ENCODE results near the gene PATE4.
"Not testable (repeated sequence)": the region's sequence is repeated elsewhere in the genome, so short reads cannot be mapped to it uniquely, and the experiment has no call there.

The PATE4 gene, protein sequence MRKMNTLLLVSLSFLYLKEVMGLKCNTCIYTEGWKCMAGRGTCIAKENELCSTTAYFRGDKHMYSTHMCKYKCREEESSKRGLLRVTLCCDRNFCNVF

DNA sequence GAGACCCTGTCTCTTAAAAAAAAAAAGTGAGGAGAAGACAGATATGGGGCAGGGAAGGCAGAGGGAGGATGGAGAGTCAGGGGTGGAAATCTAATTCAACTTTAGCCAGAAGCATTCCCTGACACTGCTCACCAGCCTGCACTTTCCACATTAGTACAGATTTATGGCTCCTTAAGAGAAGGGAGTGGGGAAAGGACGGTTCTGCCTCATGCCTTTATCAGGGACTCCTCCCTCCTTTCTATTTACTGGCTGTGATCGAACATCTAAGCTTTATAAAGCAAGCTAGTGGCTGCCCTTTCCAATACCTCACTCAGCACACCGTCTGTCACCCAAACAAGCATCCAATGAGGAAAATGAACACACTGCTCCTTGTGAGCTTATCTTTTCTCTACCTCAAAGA is at the start of gene PATE4:
Gene PATE4 (plus strand): TSS at position 301 of the 400 bp plus-strand sequence. CDS start 44 bp downstream, at position 345.
- DNase-seq (ENCODE audit: low spot score) = no peak

DNA sequence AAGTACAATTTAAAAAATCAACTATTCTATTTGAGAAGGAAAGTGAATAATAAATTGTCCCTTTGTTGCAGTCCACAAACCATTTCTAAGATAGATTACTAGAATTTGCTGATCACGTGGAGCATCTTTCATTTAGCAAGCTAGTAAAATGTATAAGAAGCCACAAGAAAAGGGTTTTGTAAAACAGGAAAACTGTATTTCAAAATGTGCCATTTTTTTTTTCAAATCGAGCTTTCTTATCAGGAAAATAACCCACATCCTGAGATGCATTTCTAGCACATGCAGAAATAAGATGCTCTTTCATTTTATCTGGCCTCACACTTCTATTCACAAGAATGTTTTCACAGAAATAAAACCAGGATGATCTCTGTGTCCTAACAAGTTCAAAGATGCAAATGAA is 48.4 kb upstream of the PATE4 start:
- DNase-seq (ENCODE audit: low spot score) = no peak

DNA sequence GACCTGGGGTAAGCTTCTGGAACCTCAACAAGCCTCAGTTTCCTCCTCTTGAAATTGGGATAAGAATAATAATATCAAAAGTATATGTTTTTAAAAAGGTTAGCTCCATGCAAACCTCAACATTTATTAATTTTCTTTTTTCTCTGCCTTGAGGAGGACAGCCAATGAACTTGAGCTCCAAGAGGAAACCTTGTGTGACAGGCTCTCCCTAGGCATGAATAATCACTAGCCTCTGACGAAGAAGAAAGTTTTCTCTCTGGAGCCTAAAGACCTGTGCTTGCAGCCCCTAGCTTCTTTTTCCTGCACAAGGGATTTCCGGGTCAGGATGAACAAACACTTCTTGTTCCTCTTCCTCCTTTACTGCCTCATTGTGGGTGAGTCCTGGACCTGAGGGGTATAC is 45.3 kb upstream of the PATE4 start, which contains the start of gene PATE3:
Gene PATE3 (plus strand): TSS at position 301 of the 400 bp plus-strand sequence. CDS start 25 bp downstream, at position 326.
- DNase-seq (ENCODE audit: low spot score) = no peak

DNA sequence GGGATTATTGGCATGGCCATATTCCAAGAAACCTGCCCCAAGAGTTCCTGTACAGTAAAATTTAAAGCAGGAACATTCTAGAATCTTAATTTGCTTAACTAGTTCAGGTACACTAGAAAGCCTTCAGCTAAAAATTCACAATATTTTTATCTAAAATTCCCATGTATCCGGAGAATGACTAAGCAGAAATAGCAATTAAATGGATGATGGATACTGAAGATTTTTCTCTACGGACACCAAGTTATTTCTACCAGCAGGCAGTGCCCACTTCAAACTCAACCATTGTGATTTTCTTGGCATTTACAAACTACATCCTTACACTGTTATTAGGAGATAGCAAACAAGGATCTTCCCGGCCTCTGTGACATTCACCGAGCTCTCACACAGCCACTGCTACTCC is 42.3 kb upstream of the PATE4 start:
- DNase-seq (ENCODE audit: low spot score) = no peak

DNA sequence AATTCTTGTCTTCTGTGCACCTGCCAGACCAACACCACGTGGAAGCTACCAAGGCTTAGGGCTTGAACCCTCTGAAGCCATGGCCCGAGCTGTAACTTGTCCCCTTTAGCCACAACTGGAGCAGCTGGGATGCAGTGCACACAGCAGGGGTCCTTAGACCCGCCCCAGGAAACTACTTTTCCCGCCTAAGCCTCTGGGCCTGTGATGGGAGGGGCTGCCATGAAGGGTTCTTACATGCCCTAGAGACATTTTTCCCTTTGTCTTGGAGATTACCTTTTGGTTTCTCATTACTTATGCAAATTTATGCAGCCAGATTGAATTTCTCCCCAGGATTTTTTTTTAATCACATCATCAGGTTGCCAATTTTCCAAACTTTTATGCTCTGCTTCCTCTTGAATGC is 35.5 kb upstream of the PATE4 start:
- DNase-seq (ENCODE audit: low spot score) = no peak

DNA sequence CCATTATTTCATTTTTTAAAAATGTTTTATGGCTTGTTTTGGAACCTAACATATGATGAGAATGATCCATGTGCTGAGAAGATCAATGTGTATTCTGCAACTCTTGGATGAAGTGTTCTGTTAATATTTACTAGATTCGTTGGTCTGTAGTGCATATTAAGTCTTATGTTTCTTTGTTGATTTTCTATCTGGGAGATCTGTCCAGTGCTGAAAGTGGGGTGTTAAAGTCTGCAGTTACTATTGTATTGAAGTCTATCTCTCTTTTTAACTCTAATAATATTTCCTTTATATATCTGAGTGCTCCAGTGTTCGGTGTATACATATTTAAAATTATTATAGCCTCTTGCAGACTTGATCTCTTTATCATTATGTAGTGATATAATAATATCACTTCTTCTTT is 33.3 kb upstream of the PATE4 start:
- DNase-seq (ENCODE audit: low spot score) = no peak

DNA sequence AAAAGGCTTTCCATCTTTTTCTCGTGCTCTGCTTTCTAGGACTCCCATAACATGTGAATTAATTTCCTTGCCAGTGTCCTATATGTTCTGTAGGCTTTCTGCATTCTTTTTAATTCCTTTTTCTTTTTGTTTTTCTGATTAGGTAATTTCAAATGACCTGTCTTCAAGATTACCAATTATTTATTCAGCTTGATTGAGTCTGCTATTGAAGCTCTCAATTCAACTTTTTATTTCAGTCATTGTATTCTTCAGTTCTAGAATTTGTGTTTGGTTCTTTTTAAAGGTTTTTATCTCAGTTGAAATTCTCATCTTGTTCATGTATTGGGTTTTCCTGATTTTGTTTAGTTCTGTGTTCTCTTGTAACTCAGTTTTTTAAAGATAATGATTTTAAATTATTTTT is 30.7 kb upstream of the PATE4 start:
- no peak for DNase-seq (ENCODE audit: low spot score)

DNA sequence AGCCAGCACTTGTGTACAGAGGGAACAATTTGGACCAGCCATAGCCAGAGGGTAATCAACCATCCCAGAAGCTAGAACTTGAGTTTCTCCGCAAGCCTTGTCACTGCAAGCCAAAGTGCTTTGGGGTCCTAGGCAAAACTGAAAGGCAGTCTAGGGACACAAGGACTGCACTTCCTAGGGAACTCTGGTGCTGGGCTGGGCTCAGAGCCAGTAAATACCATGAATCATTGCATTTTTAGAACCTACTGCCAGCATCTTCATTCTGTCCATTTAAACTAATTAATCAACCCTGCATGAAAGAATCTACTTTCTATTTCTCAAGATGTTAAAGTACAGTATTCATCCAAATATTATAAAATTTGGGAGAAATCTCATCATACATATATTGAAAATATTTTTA is 25.2 kb upstream of the PATE4 start:
- DNase-seq (ENCODE audit: low spot score) = no peak

DNA sequence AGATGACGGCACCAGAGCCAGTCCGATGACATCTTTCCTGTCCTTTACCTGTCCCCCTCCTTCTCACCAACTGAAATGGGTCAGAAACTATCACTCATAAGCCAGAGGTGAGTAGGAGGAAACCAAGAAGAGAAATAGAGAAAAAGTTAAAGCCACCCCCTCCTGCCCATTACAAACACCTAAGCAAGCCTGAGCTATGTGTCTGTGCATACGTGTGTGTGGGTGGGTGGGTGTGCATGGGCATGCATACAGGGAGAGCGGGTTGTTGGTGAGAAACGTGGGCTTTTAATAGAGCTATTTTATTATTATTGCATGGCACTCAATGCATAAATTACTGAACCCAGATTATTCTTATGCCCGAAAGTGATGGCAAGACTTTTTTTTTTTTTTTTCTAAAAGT is 2.6 kb downstream of the PATE4 start:
- no peak for DNase-seq (ENCODE audit: low spot score)

DNA sequence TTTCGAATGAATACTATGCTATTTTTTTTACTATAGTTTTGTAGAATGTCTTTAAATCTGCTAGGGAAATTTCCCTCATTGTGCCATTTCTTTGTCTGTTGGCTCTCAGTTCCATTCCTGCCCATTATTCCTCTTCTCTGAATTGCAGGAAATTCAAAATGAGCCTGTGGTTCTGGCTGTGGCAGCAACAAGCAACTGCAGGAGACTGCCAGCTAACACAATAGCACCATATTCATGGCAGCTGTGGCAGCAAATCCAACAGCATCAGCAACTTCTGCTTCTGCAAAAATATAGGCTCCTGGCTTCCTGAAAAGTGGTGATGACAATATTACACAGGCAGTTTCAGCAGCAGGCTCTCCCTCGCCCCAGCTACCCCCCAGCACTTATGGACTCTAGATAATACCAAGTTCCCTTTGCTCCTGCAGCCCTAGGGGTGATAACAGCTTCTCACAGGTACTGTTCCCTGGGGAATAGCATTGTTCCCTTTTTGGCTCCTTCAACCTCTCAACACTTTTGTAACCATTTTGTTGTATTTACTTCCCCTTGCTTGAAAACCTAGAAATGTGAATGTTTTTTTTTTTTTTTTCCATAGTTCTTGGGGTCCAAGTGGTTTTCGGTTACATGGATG is 9.3 kb downstream of the PATE4 start:
- DNase-seq (ENCODE audit: low spot score) = no peak

DNA sequence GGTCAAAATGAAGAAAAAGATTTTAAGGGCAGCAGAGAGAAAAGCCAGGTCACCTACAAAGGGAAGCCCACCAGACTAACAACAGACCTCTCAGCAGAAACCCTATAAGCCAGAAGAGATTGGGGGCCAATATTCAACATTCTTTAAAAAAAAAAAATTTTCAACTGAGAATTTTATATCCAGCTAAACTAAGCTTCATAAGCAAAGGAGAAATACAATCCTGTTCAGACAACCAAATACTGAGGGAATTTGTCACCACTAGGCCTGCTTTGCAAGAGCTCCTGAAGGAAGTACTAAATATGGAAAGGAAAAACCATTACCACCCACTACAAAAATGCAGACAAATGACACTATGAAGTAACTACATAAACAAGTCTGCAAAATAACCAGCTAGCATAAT is 13.1 kb downstream of the PATE4 start:
- no peak for DNase-seq (ENCODE audit: low spot score)

DNA sequence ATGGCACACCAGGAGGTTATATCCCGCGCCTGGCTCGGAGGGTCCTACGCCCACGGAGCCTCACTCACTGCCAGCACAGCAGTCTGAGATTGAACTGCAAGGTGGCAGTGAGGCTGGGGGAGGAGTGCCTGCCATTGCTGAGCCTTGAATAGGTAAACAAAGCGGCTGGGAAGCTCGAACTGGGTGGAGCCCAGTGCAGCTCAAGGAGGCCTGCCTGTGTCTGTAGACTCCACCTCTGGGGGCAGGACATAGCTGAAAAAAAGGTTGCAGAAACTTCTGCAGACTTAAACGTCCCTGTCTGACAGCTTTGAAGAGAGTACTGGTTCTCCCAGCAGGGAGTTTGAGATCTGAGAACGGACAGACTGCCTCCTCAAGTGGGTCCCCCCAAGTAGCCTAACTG is 24.6 kb downstream of the PATE4 start:
- DNase-seq (ENCODE audit: low spot score) = not testable (repeated sequence)

DNA sequence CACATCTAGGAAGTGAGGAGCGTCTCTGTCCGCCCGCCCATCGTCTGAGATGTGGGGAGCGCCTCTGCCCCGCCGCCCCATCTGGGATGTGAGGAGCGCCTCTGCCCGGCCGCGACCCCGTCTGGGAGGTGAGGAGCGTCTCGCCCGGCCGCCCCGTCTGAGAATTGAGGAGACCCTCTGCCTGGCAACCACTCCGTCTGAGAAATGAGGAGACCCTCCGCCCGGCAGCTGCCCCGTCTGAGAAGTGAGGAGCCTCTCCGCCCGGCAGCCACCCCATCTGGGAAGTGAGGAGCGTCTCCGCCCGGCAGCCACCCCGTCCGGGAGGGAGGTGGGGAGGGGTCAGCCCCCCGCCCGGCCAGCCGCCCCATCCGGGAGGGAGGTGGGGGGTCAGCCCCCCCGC is 29.7 kb downstream of the PATE4 start:
- not testable (repeated sequence) for DNase-seq (ENCODE audit: low spot score)

DNA sequence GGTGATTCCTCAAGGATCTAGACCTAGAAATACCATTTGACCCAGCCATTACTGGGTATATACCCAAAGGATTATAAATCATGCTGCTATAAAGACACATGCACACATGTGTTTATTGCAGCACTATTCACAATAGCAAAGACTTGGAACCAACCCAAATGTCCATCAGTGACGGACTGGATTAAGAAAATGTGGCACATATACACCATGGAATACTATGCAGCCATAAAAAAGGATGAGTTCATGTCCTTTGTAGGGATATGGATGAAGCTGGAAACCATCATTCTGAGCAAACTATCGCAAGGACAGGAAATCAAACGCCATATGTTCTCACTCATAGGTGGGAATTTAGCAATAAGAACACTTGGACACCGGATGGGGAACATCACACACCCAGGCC is 32.2 kb downstream of the PATE4 start:
- not testable (repeated sequence) for DNase-seq (ENCODE audit: low spot score)

DNA sequence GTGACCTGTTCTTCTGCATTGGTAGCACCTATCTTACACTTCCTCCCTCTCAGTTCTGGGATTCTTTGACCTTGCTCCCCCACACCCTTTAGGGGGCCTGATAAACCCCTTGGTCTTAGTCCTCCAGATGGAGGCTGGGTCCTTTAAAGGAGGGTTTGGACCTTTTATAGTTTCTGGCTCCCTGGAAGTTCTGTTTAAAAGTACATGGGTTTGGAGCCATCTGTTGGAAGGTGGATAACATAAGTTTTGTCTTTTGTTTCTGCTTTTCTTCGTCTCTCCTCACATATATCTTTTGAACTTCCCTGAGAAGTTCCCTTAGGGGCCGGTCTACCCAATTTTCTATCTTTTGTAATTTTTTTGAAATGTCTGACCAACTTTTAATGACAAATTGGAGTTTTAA is 36.4 kb downstream of the PATE4 start:
- DNase-seq (ENCODE audit: low spot score) = no peak

DNA sequence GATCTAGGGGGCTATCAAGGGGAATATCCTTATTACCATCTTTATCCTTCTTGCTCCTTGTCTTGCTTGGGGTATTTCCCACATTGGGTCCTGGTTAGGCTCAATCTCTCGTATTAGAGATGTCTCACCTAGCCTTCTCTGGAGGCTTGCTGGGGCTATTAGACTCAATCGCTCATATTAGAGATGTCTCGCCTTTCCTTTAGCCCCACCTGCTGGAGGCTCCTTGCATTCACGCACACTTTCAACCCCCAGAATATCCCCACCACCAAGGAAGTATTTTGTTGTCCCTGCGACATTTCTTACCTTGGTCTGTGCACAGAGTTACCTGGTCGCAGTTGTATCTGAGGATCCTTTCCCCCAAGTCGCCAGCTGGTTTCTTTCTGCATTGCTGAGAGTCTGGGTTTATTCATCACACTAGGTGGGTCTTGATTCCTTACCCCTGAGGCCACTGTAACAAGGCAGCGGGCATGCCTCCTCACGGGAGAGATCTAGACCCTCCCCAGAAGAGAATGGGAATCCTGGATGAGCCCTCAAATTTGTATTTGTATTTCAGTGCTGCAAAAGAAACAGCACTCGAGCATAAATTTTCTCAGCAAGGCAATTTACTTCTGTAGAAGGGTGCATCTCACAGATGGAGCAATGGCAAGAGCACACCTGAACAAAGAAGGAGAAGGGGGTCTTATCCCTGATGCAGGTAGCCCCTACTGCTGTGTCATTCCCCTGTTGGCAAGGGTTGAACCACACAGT is 38.4 kb downstream of the PATE4 start:
- DNase-seq (ENCODE audit: low spot score) = peak; percentile 39

DNA sequence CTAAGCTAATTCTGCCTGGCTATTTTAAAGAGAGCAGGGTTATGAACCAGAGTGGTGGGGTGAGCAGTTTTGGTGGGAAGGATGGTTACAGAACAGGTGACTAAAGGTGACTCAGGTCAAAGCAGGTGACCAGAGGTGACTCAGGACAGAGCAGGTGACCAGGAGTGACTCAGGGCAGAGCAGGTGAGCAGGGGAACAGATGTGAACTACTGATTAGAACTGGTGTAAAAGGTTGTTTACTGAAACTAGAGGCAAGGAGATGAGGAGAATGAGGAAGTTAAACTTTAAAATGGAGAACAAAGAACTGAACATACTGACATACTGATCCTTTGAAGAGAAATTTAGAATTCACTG is 39.0 kb downstream of the PATE4 start:
- no peak for DNase-seq (ENCODE audit: low spot score)

DNA sequence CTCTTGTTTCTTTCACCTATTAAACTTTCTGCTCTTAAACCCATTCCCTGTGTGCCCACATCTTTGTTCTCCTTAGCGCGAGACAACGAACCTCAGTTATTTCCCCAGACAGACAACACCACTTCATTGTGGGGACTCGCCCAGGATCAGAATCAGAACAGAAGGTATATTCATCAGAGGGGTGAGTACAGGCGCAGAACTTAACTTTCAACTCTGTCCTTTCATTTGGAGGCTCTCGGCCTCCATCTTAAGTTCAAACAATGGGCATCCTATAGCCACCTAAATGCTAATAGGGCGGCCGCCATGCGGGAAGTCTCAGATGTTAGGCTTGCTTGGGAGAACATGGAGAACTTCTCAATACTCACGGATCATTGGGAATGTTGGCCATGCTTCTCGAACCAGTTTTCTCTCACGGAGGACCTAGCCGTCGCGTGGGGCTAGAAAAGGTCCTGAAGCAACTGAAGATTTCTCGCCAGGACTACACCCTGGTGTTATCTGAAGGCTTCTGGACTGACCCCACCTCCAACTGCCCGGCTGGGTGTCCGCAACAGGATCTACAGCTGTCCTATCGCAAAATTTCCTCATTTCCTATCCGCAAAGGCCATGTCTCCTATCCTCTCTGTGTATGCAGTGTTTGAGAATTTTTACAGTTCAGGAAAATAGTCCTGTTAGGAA is 40.9 kb downstream of the PATE4 start:
- no peak for DNase-seq (ENCODE audit: low spot score)

DNA sequence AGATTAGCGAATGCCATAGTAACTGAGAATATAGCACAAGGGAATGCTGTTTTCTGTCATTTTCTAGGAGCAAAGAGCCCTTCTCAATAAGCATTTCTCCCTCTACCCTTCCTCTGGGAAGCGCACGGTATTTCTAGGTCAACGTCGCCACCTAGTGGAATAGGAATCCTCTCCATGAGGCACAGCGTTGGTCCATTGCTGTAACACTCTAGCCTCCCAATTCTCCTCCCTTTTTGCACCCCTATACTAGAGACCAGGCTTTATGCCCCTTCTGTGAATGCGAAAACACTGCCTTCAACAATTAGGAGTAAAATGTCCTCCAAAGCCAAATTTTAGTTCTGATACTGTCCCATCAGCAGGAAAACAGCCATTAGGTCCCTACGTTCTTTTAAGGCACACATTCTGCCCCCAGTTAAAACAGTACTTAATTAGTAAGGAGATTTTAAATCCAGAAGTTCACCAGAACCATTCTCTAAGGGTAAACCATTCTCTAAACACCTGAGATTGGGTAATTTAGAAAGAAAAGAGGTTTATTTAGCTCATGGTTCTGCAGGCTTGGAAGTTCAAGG is 41.5 kb downstream of the PATE4 start:
- DNase-seq (ENCODE audit: low spot score) = peak; percentile 63

DNA sequence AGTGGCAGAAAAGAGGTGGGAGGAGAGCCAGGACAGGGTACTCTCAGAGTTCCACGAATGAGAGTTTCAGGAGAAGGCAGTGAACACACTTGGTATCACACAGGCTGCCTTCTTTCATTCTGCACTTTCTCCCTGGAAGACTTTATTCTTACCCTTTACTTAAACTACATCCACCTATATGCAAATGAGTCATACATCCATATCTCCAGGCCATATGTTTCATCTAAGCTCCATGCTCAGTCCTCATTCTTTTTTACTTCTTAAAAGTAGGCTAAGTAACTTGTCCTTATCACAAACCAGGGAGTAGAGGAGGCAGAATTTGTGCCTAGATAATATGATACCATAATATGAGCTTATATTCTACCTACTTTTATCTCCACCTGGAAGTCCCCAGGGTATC is 48.2 kb downstream of the PATE4 start:
- DNase-seq (ENCODE audit: low spot score) = no peak

DNA sequence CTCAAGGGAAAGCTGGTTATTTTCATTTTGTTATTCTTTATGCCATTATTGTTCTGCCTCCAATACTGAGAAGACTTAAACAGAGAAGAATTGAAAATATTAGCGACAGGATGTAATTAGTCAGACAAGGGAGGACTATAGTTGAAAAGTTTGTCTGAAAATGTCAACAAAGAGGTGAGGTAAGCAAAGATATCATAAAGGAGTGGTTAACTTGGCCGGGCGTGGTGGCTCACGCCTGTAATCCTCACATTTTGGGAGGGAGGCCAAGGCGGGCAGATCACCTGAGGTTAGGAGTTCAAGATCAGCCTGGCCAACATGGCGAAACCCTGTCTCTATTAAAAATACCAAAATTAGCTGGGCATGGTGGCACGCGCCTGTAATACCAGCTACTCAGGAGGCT is 50.3 kb downstream of the PATE4 start:
- no peak for DNase-seq (ENCODE audit: low spot score)

DNA sequence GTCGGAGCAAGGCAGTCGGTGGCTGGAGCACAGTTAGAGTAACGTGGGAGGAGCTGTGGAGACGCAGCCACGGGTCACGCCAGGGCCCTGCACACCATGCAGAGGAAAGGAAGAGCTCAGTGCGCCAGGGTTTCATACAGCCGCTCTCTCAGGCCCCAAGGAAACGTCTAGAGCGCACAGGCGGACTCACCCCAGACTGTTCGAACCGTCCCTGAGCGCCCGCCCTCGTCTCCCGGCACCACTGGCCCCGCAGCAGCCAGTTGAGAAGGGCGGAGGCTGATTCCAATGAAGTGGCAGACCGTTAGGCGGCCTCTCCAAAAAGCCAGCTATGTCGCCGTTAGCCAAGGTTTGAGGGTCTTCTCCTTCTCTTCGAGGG is 53.9 kb downstream of the PATE4 start:
- DNase-seq (ENCODE audit: low spot score) = no peak

Measured in AG08396 (cell line).